Smooth muscle cell (in vitro differentiated cells): Measurements from ENCODE around the gene ITPR3. TPM values are rescaled to one million over a fixed set of nuclear protein-coding genes. Genes with fewer than 3 reads are reported as not detected.

Experiments used
- DNase-seq: peaks from one replicate; lab custom pipeline; 2025; ENCODE audit not compliant: unreplicated experiment; lab: John Stamatoyannopoulos, UW
- H2AFZ ChIP-seq: fragments of 200-600 bp; sonication (generic); 2 replicates; pipeline ENCODE4 v1.6.0; 2016; ENCODE audit warnings: antibody characterized with exemption, low read depth, mild to moderate bottlenecking
- H3F3A ChIP-seq: fragments of 200-600 bp; sonication (generic); 2 replicates; pipeline ENCODE4 v1.6.0; 2017; ENCODE audit warnings: antibody characterized with exemption, low read depth
- H3K27ac ChIP-seq: fragments of 200-600 bp; sonication (generic); 2 replicates; pipeline ENCODE4 v1.5.1; 2016; ENCODE audit warnings: low read depth, mild to moderate bottlenecking
- H3K27me3 ChIP-seq: fragments of 200-600 bp; sonication (generic); 2 replicates; pipeline ENCODE4 v1.6.1; 2016; ENCODE audit warnings: low read depth, mild to moderate bottlenecking
- H3K36me3 ChIP-seq: fragments of 200-600 bp; sonication (generic); 2 replicates; pipeline ENCODE4 v1.5.1; 2016; ENCODE audit warnings: low read depth
- H3K4me1 ChIP-seq: fragments of 200-600 bp; sonication (generic); 2 replicates; pipeline ENCODE4 v1.5.1; 2016; ENCODE audit warnings: low read depth
- H3K4me2 ChIP-seq: fragments of 200-600 bp; sonication (generic); 2 replicates; pipeline ENCODE4 v1.6.0; 2016; ENCODE audit warnings: mild to moderate bottlenecking
- H3K4me3 ChIP-seq: fragments of 200-600 bp; sonication (generic); 2 replicates; pipeline ENCODE4 v1.5.1; 2016; ENCODE audit warnings: mild to moderate bottlenecking
- H3K79me2 ChIP-seq: fragments of 200-600 bp; sonication (generic); 2 replicates; pipeline ENCODE4 v1.6.0; 2016; ENCODE audit warnings: low read depth, mild to moderate bottlenecking
- H3K9ac ChIP-seq: fragments of 200-600 bp; sonication (generic); 2 replicates; pipeline ENCODE4 v1.6.0; 2016; ENCODE audit warnings: low read depth
- H3K9me3 ChIP-seq: fragments of 200-600 bp; sonication (generic); replicated peaks from 2 replicates; pipeline ENCODE4 v1.5.1; 2016; ENCODE audit warnings: low read depth
- H4K20me1 ChIP-seq: fragments of 200-600 bp; sonication (generic); 2 replicates; pipeline ENCODE4 v1.6.0; 2016; ENCODE audit warnings: low read depth
- whole genome bisulfite sequencing: methylation state at CpG from one replicate; pipeline ENCODE4 v1.1.7; 2016; ENCODE audit warnings: low lambda C conversion rate; 5-methylcytosine and 5-hydroxymethylcytosine counted together
- polyA plus RNA-seq: library from polyadenylated mRNA; unstranded; fragments of >200 nt; fragmentation: Nextera tagmentation; extraction: Ambion mirVana; gene quantifications from 2 replicates; pipeline ENCODE4 v1.2.1, GENCODE V29; 2016
- total RNA-seq: library from RNA; depleted of rRNA; stranded (reverse); fragments of >200 nt; gene quantifications from 2 replicates; pipeline ENCODE4 v1.2.3, GENCODE V29; 2014
- TF ChIP-seq, protein P1 (sequence below): fragments of 200-600 bp; sonication (generic); IDR thresholded peaks from 2 replicates; pipeline ENCODE4 v1.5.1; 2017; ENCODE audit warnings: borderline replicate concordance, mild to moderate bottlenecking, antibody characterized with exemption; ENCODE audit not compliant: insufficient read depth, poor library complexity, severe bottlenecking

Gene ITPR3
- total and polyA plus RNA-seq, 2 experiments from 2014 or later = 2.0 to 7.4 TPM

GRCh38 chr6:33700391-33701050 is 79.4 kb downstream of the ITPR3 start:
- no peak overlapping the region for H2AFZ ChIP-seq
- TF ChIP-seq, protein P1, sequence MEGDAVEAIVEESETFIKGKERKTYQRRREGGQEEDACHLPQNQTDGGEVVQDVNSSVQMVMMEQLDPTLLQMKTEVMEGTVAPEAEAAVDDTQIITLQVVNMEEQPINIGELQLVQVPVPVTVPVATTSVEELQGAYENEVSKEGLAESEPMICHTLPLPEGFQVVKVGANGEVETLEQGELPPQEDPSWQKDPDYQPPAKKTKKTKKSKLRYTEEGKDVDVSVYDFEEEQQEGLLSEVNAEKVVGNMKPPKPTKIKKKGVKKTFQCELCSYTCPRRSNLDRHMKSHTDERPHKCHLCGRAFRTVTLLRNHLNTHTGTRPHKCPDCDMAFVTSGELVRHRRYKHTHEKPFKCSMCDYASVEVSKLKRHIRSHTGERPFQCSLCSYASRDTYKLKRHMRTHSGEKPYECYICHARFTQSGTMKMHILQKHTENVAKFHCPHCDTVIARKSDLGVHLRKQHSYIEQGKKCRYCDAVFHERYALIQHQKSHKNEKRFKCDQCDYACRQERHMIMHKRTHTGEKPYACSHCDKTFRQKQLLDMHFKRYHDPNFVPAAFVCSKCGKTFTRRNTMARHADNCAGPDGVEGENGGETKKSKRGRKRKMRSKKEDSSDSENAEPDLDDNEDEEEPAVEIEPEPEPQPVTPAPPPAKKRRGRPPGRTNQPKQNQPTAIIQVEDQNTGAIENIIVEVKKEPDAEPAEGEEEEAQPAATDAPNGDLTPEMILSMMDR = peak; percentile 68
- DNase-seq = peak; percentile 10
- H4K20me1 ChIP-seq = peaks cover 4% of the 10 kb centered on the region
- H3K9me3 ChIP-seq = no peaks in the 10 kb centered on the region
- no peaks in the 10 kb centered on the region for H3K4me1 ChIP-seq
- no peaks in the 10 kb centered on the region for H3K27me3 ChIP-seq
- no peaks in the 10 kb centered on the region for H3K36me3 ChIP-seq
- H3K9ac ChIP-seq = no peak overlapping the region
- H3F3A ChIP-seq = no peaks in the 10 kb centered on the region
- WGBS = 47% methylated on average over 10 of the region's 10 CpGs
- H3K4me3 ChIP-seq = no peak overlapping the region
- H3K79me2 ChIP-seq = no peaks in the 10 kb centered on the region
- no peak overlapping the region for H3K27ac ChIP-seq
- H3K4me2 ChIP-seq = no peak overlapping the region

- H3K9me3 ChIP-seq = no peaks in the 10 kb centered on the region
- no peaks in the 10 kb centered on the region for H3K79me2 ChIP-seq
- H3K4me2 ChIP-seq = no peak overlapping the region
- H3K4me1 ChIP-seq = no peaks in the 10 kb centered on the region
- no peak overlapping the region for H3K27ac ChIP-seq
- no peak overlapping the region for H3K4me3 ChIP-seq
- TF ChIP-seq, protein P1 = peak; percentile 39
- no peak overlapping the region for H3K9ac ChIP-seq
- WGBS = 87% methylated on average over 1 of the region's 1 CpG
- H3F3A ChIP-seq = no peaks in the 10 kb centered on the region
- no peaks in the 10 kb centered on the region for H3K36me3 ChIP-seq
- H2AFZ ChIP-seq = no peak overlapping the region
- no peak for DNase-seq
- H4K20me1 ChIP-seq = peaks cover 6% of the 10 kb centered on the region
- H3K27me3 ChIP-seq = no peaks in the 10 kb centered on the region
Observed at GRCh38 chr6:33702345-33702977, 81.3 kb downstream of the ITPR3 start.

- Histone ChIP-seq H2AFZ (no peak overlapping the region), H3K4me3 (no peak overlapping the region), H3K27me3 (no peaks in the 10 kb centered on the region), H3K4me1 (no peaks in the 10 kb centered on the region), H4K20me1 (peaks cover 6% of the 10 kb centered on the region), H3F3A (no peaks in the 10 kb centered on the region), H3K27ac (no peak overlapping the region), H3K79me2 (no peaks in the 10 kb centered on the region), H3K36me3 (no peaks in the 10 kb centered on the region), H3K9me3 (no peaks in the 10 kb centered on the region), H3K9ac (no peak overlapping the region), H3K4me2 (no peak overlapping the region)
- WGBS = 93% methylated on average over 11 of the region's 11 CpGs
- no peak for DNase-seq
- TF ChIP-seq, protein P1 = no peak
Observed at GRCh38 chr6:33704215-33705066, 83.3 kb downstream of the ITPR3 start.
